ENCODE data around the gene CDK14.

CDK14 gene

GRCh38 chr7:91198371-91198770 lies 602.2 kb downstream of the CDK14 start:
- H3K4me1 ChIP-seq (ENCODE audit: low read length) = no peaks in the 10 kb centered on the region
- H3K4me2 ChIP-seq (ENCODE audit: low read depth, low read length) = no peak overlapping the region
- no peak overlapping the region for H2AFZ ChIP-seq (ENCODE audit: low read length)
- H3K9me2 ChIP-seq (replicated peaks; ENCODE audit: insufficient read depth, low read length) = no peaks in the 10 kb centered on the region
- no peak overlapping the region for H3K27ac ChIP-seq (ENCODE audit: low read length)
- H3K9me3 ChIP-seq (replicated peaks; ENCODE audit: insufficient read depth, low read length) = no peaks in the 10 kb centered on the region
- no peak for DNase-seq
- no peak for TF ChIP-seq EZH2 (optimal IDR thresholded peaks at IDR 0.05; ENCODE audit: low read depth, low read length)
- H3K79me2 ChIP-seq (ENCODE audit: low read length) = no peaks in the 10 kb centered on the region
- H3F3A ChIP-seq (ENCODE audit: insufficient read depth, low read length) = no peaks in the 10 kb centered on the region
- H4K20me1 ChIP-seq (ENCODE audit: insufficient read depth, low read length) = no peaks in the 10 kb centered on the region
- H3K27me3 ChIP-seq (replicated peaks; ENCODE audit: insufficient read depth, low read length) = no peaks in the 10 kb centered on the region
- H3K9ac ChIP-seq (ENCODE audit: low read length) = no peak overlapping the region
- H3K4me3 ChIP-seq (ENCODE audit: low read length) = no peak overlapping the region
- no peaks in the 10 kb centered on the region for H3K36me3 ChIP-seq (replicated peaks; ENCODE audit: insufficient read depth, low read length)

GRCh38 chr7:91199601-91200000 lies 603.5 kb downstream of the CDK14 start:
- Histone ChIP-seq H3F3A (ENCODE audit: insufficient read depth, low read length) (no peaks in the 10 kb centered on the region), H3K9ac (ENCODE audit: low read length) (no peak overlapping the region), H3K79me2 (ENCODE audit: low read length) (no peaks in the 10 kb centered on the region), H2AFZ (ENCODE audit: low read length) (no peak overlapping the region), H3K27ac (ENCODE audit: low read length) (no peak overlapping the region), H3K4me1 (ENCODE audit: low read length) (no peaks in the 10 kb centered on the region), H3K4me2 (ENCODE audit: low read depth, low read length) (no peak overlapping the region), H3K27me3 (replicated peaks; ENCODE audit: insufficient read depth, low read length) (no peaks in the 10 kb centered on the region), H3K4me3 (ENCODE audit: low read length) (no peak overlapping the region), H4K20me1 (ENCODE audit: insufficient read depth, low read length) (no peaks in the 10 kb centered on the region), H3K9me2 (replicated peaks; ENCODE audit: insufficient read depth, low read length) (no peaks in the 10 kb centered on the region), H3K36me3 (replicated peaks; ENCODE audit: insufficient read depth, low read length) (no peaks in the 10 kb centered on the region), H3K9me3 (replicated peaks; ENCODE audit: insufficient read depth, low read length) (no peaks in the 10 kb centered on the region)
- no peak for DNase-seq
- TF ChIP-seq EZH2 (optimal IDR thresholded peaks at IDR 0.05; ENCODE audit: low read depth, low read length) (no peak), EZH2phosphoT487 (IDR thresholded peaks at IDR 0.05; ENCODE audit: low read length) (no peak), CTCF (IDR thresholded peaks at IDR 0.05; ENCODE audit: low read length) (no peak)

- no peak overlapping the region for H2AFZ ChIP-seq (ENCODE audit: low read length)
Measured at GRCh38 chr7:91201442-91202113, 605.5 kb downstream of the CDK14 start.

More at GRCh38 chr7:91201442-91202113, 605.5 kb downstream of the CDK14 start:
- Histone ChIP-seq H3K9me3 (replicated peaks; ENCODE audit: insufficient read depth, low read length) (no peaks in the 10 kb centered on the region), H3K27ac (ENCODE audit: low read length) (no peak overlapping the region), H3K36me3 (replicated peaks; ENCODE audit: insufficient read depth, low read length) (no peaks in the 10 kb centered on the region), H3K4me3 (ENCODE audit: low read length) (no peak overlapping the region), H3K9ac (ENCODE audit: low read length) (no peak overlapping the region), H3K9me2 (replicated peaks; ENCODE audit: insufficient read depth, low read length) (no peaks in the 10 kb centered on the region), H3K4me2 (ENCODE audit: low read depth, low read length) (no peak overlapping the region), H3K4me1 (ENCODE audit: low read length) (no peaks in the 10 kb centered on the region), H3F3A (ENCODE audit: insufficient read depth, low read length) (no peaks in the 10 kb centered on the region), H3K79me2 (ENCODE audit: low read length) (no peaks in the 10 kb centered on the region), H4K20me1 (ENCODE audit: insufficient read depth, low read length) (no peaks in the 10 kb centered on the region), H3K27me3 (replicated peaks; ENCODE audit: insufficient read depth, low read length) (no peaks in the 10 kb centered on the region)
- DNase-seq = no peak
- TF ChIP-seq EZH2phosphoT487 (IDR thresholded peaks at IDR 0.05; ENCODE audit: low read length) = no peak
- TF ChIP-seq CTCF (IDR thresholded peaks at IDR 0.05; ENCODE audit: low read length) = no peak
- TF ChIP-seq EZH2 (optimal IDR thresholded peaks at IDR 0.05; ENCODE audit: low read depth, low read length) = no peak
